Measurements from ENCODE around the gene ADM5.
A peak's percentile ranks its signal among the peaks of the same experiment; 100 is the strongest.

ADM5 gene

DNA sequence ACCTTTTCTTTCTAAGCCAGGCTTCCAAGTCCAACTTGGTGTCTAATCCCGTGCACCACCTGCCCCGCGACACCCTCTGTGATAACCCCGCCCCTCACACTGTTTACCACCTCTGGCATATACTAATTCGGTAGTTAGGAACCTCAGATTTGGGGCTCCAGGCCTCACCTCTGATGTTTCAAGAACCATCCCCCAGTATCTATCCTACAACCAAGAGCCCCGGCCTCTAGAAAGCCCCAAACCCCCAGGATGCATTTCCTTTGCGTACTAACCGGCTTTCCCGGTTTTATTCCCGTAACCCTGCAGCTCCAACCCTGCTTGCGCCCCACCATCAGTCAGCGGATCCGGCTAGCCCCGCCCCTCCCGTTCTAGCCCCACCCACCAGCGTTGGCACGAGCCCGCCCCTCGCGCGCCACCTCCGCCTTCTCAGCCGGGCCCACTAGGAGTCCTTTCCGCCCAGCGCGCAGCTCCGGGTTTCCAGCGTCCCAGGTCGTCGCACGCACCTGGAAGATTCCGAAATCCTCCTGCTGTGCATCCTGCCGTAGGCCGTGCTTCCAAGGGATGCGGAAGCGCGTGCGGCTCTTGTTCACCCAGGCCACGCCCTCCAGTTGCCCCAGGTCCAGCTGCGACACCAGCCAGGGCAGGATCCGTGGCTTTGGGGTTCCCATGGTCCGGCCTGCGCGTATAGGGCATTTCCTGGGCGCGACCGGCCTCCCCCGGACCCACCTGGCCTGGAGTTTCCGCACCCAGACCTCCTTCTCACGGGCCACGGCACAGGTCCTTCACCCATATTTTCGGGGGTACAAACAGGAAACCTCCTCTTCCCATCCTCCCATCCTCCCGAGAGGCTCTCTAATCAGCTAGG is 25.0 kb upstream of the ADM5 start:
- TF ChIP-seq JUND (IDR thresholded peaks at IDR 0.05; ENCODE audit: low read depth): no peak
- peak; percentile 84 to 94 for DNase-seq (ENCODE audit: low read depth in 1 of 2, low spot score in 1 of 2)
- in situ Hi-C loops (cut with HindIII; ENCODE audit: low pct_unique_long_range_greater_than_20kb, low sequenced_read_pairs): no loop called here

GRCh38 chr19:49665036-49665350 is 24.4 kb upstream of the ADM5 start:
- in situ Hi-C loops (cut with HindIII; ENCODE audit: low pct_unique_long_range_greater_than_20kb, low sequenced_read_pairs): no loop called here
- DNase-seq (ENCODE audit: low read depth in 1 of 2, low spot score in 1 of 2): no peak
- no peak for TF ChIP-seq JUND (IDR thresholded peaks at IDR 0.05; ENCODE audit: low read depth)

DNA sequence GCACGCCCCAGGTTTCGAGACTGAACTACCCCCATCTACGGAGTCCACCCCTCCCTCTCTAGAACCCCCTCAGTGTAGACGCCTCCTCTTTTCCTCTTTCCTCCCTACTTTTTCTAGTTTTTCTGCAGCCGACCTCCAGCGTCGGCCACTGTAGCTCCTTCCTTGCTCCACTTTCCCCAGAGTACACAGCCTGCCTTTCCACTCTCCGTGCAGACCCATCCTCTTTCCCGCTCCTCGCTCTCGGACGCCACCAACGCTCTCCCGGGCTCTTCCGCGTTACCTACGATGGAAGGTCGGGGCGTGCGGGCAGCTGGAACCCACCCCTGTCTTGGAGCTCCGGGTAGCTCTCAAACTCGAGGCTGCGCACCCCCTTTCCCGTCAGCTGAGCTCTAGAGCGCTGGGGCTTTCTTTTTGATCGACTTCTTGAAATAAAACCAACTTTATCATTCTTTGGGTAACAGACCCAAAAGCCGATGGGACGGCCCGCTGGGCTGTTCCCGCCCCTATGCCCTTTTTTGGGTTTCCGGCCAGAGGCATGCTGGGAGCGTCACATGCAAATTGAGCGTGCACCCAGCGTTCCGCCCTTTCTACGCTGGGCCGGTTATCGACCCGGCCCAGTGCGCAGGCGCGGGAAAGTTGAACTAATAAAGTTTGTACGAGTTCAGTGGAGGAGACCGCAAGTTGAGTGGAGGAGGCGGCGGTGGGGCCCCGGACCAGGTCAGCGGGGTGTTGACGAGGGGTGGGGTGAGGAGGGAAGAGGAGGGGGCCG is 23.9 kb upstream of the ADM5 start, which contains the start of the genes BCL2L12 and IRF3:
Gene BCL2L12 (plus strand): TSS at position 583 of the 769 bp plus-strand sequence. CDS start 760 bp downstream, outside the sequence.
Gene IRF3 (minus strand): TSS at position 507 of the 769 bp plus-strand sequence. CDS start 1,019 bp downstream, outside the sequence.
- no peak for TF ChIP-seq JUND (IDR thresholded peaks at IDR 0.05; ENCODE audit: low read depth)
- in situ Hi-C loops (cut with HindIII; ENCODE audit: low pct_unique_long_range_greater_than_20kb, low sequenced_read_pairs): no loop called here
- peak; percentile 92 to 95 for DNase-seq (ENCODE audit: low read depth in 1 of 2, low spot score in 1 of 2)

DNA sequence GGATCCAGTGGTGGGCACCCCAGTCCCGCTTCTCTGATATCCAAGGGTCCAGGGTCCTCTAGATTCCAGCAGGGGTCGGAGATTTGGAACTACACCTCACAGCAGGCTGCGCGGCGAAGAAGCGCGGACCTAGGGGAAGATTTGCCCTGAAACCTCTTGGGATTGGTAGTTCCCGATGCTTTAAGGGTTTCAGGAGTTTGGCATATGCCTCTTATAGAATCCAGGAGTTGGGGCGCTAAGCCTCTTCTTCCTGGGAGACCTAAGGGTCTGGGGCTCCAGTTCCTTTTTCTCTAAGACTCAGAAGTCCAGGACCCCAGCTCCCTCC is 23.3 kb upstream of the ADM5 start:
- no peak for TF ChIP-seq JUND (IDR thresholded peaks at IDR 0.05; ENCODE audit: low read depth)
- in situ Hi-C loops (cut with HindIII; ENCODE audit: low pct_unique_long_range_greater_than_20kb, low sequenced_read_pairs): no loop called here
- DNase-seq (ENCODE audit: low read depth in 1 of 2, low spot score in 1 of 2): no peak

- DNase-seq (ENCODE audit: low read depth in 1 of 2, low spot score in 1 of 2): no peak
- in situ Hi-C loops (cut with HindIII; ENCODE audit: low pct_unique_long_range_greater_than_20kb, low sequenced_read_pairs): no loop called here
- TF ChIP-seq JUND (IDR thresholded peaks at IDR 0.05; ENCODE audit: low read depth): no peak
Measured at GRCh38 chr19:49667473-49667872, 21.9 kb upstream of the ADM5 start.

GRCh38 chr19:49669516-49669915 is 19.9 kb upstream of the ADM5 start:
- DNase-seq (ENCODE audit: low read depth in 1 of 2, low spot score in 1 of 2): no peak
- in situ Hi-C loops (cut with HindIII; ENCODE audit: low pct_unique_long_range_greater_than_20kb, low sequenced_read_pairs): no loop called here
- no peak for TF ChIP-seq JUND (IDR thresholded peaks at IDR 0.05; ENCODE audit: low read depth)

DNA sequence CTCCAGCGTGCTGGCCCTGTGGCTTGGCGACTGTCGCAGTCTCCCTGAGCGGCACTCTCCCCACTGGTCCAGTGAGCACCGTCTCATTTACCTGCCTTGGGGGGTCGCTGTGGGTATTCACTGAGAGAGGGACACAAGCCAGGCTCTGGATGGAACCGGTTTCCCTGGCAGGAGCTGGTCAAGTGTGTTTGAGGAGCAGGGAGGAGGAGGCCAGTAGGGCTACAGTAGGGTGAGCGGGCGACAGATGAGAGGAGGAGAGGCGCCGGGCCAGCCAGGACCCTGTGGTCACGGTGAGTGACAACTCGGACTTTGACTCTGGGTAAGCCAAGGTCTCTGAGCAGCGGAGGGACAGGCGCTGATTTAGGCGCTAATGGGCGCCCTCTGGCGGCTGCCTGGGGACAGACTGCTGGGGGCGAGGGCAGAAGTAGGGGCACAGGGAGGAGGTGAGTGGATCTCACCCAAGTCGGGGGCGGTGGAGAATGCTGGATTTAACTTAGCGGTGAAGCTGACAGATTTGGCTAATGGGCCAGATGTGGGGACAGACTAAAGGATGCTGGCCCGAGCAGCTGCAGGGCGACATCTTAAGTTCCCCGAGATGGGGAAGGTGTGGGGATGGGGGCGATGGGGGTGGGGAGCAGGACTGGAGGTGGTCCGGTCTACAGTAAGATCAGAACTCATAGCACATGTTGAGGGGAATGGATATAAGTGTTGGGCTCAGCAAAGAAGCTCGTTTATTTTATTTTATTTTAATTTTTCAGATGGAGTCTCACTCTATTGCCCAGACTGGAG is 17.1 kb upstream of the ADM5 start:
- peak; percentile 76 to 93 for DNase-seq (ENCODE audit: low read depth in 1 of 2, low spot score in 1 of 2)
- TF ChIP-seq JUND (IDR thresholded peaks at IDR 0.05; ENCODE audit: low read depth): no peak
- in situ Hi-C loops (cut with HindIII; ENCODE audit: low pct_unique_long_range_greater_than_20kb, low sequenced_read_pairs): no loop called here

DNA sequence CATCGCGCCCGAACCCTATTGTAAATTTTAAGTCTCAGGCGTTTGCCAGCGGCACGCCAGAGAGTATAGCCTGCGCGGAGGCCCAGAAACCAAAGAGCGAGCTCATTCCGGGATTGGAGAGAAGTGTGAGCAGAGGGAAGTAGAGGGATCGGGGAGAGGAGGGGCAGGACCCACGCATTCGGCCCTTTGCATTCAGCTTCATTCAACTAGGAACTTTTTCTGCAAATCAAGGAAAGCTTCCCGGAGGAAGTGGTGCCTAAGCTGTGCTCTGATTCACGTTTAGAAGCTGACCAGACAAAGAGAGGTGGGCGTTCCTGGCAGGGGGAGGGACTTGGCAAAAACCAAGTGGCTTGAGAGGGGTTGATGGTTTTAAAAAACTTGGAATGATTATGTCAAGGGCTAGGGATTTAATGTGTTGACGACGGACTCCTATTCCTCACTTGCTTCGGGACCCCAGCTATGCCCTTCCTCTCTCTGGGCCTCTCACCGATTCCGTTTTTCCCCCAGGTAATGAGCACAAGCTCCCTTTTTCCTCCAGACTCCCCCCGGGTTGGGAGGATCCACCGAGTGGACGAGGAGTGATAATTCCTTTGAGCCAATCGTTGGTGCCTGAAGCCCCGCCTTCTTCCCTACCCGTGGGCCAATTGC is 13.1 kb upstream of the ADM5 start:
- in situ Hi-C loops (cut with HindIII; ENCODE audit: low pct_unique_long_range_greater_than_20kb, low sequenced_read_pairs): no loop called here
- TF ChIP-seq JUND (IDR thresholded peaks at IDR 0.05; ENCODE audit: low read depth): no peak
- peak in 1 of 2 experiments; percentile 55 for DNase-seq (ENCODE audit: low read depth in 1 of 2, low spot score in 1 of 2)

- no peak for TF ChIP-seq JUND (IDR thresholded peaks at IDR 0.05; ENCODE audit: low read depth)
- DNase-seq (ENCODE audit: low read depth in 1 of 2, low spot score in 1 of 2): peak; percentile 95 to 99
- in situ Hi-C loops (cut with HindIII; ENCODE audit: low pct_unique_long_range_greater_than_20kb, low sequenced_read_pairs): no loop called here
Measured at GRCh38 chr19:49676784-49677230, 12.6 kb upstream of the ADM5 start.

- in situ Hi-C loops (cut with HindIII; ENCODE audit: low pct_unique_long_range_greater_than_20kb, low sequenced_read_pairs): no loop called here
- DNase-seq (ENCODE audit: low read depth in 1 of 2, low spot score in 1 of 2): peak in 1 of 2 experiments; percentile 30
- no peak for TF ChIP-seq JUND (IDR thresholded peaks at IDR 0.05; ENCODE audit: low read depth)
Measured at GRCh38 chr19:49677231-49677900, 12.0 kb upstream of the ADM5 start, which contains the start of gene PRMT1. PRMT1 (plus strand) TSS chr19:49677271; CDS start chr19:49677281, 10 bp downstream.

GRCh38 chr19:49677901-49678674 is 11.3 kb upstream of the ADM5 start:
- in situ Hi-C loops (cut with HindIII; ENCODE audit: low pct_unique_long_range_greater_than_20kb, low sequenced_read_pairs): no loop called here
- TF ChIP-seq JUND (IDR thresholded peaks at IDR 0.05; ENCODE audit: low read depth): no peak
- DNase-seq (ENCODE audit: low read depth in 1 of 2, low spot score in 1 of 2): peak in 1 of 2 experiments; percentile 45

All from T47D (cell line).